ENCODE data around the gene CYP2D6. TPM values are rescaled to one million over a fixed set of nuclear protein-coding genes. Genes with fewer than 3 reads are reported as not detected.

The CYP2D6 gene
- total RNA-seq, 1 donor from 2014 or later, result 0.91 TPM

DNA sequence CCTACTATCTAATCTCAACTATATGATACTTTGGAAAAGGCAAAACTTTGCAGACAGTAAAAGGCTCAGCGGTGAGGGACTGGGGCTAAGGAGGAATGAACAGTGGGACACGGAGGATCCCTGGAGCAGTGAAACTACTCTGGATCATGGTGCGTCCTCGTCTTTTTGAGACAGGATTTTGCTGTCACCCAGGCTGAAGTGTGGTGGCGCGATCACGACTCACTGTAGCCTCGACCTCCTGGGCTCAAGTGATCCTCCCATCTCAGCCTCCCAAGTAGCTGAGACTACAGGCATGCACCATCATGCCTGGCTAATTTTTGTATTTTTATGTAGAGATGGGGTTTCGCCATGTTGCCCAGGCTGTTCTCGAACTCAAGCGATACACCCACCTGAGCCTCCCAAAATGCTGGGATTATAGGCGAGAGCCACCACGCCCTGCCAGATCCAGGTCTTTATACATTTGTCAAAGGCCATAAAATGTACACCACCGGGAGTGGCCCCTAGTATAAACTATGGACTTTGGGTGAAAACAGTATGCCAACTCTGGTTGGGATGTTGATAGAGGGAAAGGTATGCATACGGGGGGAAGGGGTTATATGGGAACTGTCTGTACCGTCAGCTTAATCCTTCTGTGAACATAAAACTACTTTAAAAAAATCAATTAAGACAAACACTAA lies 28.0 kb upstream of the CYP2D6 start:
- H3K9ac ChIP-seq (ENCODE audit: low read length), result no peak overlapping the region
- no peaks in the 10 kb centered on the region for H3K9me3 Mint-ChIP-seq (ENCODE audit: unreplicated experiment)
- H3K4me2 ChIP-seq (ENCODE audit: low read length), result no peak overlapping the region
- no peak overlapping the region for H3K4me3 Mint-ChIP-seq (ENCODE audit: unreplicated experiment)
- no peaks in the 10 kb centered on the region for H3K79me2 ChIP-seq (ENCODE audit: insufficient read depth, low read length)
- no peaks in the 10 kb centered on the region for H3K4me1 Mint-ChIP-seq (ENCODE audit: low read depth, unreplicated experiment)
- DNase-seq (ENCODE audit: low read depth) (no peak), FAIRE-seq (no peak)
- H3K27ac Mint-ChIP-seq (ENCODE audit: unreplicated experiment), result no peak overlapping the region
- H2AFZ ChIP-seq (ENCODE audit: low read depth, low read length), result no peak overlapping the region
- H3K36me3 Mint-ChIP-seq (ENCODE audit: low read depth, unreplicated experiment), result peaks cover 17% of the 10 kb centered on the region
- no peak overlapping the region for H3K4me3 ChIP-seq (ENCODE audit: insufficient read depth, low read depth, low read length)
- H3K27me3 ChIP-seq (ENCODE audit: insufficient read depth, low read length), result no peaks in the 10 kb centered on the region
- peaks cover 6% of the 10 kb centered on the region for H4K20me1 ChIP-seq (ENCODE audit: insufficient read depth, low read length)
- H3K9me3 ChIP-seq (ENCODE audit: insufficient read depth, low read depth, low read length), result no peaks in the 10 kb centered on the region
- no peak overlapping the region for H3K27ac ChIP-seq (ENCODE audit: low read depth, low read length)
- H3K4me1 ChIP-seq (ENCODE audit: insufficient read depth, low read length), result no peaks in the 10 kb centered on the region
- TF ChIP-seq, protein P1, sequence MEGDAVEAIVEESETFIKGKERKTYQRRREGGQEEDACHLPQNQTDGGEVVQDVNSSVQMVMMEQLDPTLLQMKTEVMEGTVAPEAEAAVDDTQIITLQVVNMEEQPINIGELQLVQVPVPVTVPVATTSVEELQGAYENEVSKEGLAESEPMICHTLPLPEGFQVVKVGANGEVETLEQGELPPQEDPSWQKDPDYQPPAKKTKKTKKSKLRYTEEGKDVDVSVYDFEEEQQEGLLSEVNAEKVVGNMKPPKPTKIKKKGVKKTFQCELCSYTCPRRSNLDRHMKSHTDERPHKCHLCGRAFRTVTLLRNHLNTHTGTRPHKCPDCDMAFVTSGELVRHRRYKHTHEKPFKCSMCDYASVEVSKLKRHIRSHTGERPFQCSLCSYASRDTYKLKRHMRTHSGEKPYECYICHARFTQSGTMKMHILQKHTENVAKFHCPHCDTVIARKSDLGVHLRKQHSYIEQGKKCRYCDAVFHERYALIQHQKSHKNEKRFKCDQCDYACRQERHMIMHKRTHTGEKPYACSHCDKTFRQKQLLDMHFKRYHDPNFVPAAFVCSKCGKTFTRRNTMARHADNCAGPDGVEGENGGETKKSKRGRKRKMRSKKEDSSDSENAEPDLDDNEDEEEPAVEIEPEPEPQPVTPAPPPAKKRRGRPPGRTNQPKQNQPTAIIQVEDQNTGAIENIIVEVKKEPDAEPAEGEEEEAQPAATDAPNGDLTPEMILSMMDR (IDR thresholded peaks at IDR 0.05; ENCODE audit: insufficient read depth, low read depth, low read length), result no peak
- TF ChIP-seq EZH2 (IDR thresholded peaks at IDR 0.05; ENCODE audit: insufficient read depth, low read length), result no peak
- no peaks in the 10 kb centered on the region for H3K36me3 ChIP-seq (ENCODE audit: insufficient read depth, low read length)
- H3K27me3 Mint-ChIP-seq (ENCODE audit: low read depth, unreplicated experiment), result no peaks in the 10 kb centered on the region

DNA sequence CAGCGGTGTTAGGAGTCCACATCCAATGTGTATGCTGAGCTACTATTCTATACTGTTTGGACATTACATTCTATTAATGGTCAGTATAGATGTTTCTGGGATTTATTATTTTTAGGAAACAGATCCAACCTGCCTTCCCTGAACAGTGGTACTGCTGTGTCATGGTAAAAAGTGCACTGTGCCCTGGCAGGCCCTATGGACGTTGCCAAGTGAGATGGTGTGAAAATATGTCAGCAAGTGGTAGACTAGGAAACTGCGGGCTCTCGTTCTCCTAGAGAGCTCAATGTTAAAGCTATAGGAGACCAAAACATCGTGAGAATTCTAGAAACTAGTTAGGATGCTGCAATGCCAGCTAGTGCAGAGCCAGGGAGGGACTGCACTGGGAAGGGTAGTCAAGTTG lies 26.0 kb upstream of the CYP2D6 start:
- Histone ChIP-seq H3K4me2 (ENCODE audit: low read length) (no peak overlapping the region), H4K20me1 (ENCODE audit: insufficient read depth, low read length) (no peaks in the 10 kb centered on the region), H3K4me3 (ENCODE audit: insufficient read depth, low read depth, low read length) (no peak overlapping the region), H3K9ac (ENCODE audit: low read length) (no peak overlapping the region), H3K36me3 (ENCODE audit: insufficient read depth, low read length) (no peaks in the 10 kb centered on the region), H3K9me3 (ENCODE audit: insufficient read depth, low read depth, low read length) (no peaks in the 10 kb centered on the region), H3K27ac (ENCODE audit: low read depth, low read length) (no peak overlapping the region), H2AFZ (ENCODE audit: low read depth, low read length) (no peak overlapping the region), H3K27me3 (ENCODE audit: insufficient read depth, low read length) (no peaks in the 10 kb centered on the region), H3K79me2 (ENCODE audit: insufficient read depth, low read length) (no peaks in the 10 kb centered on the region), H3K4me1 (ENCODE audit: insufficient read depth, low read length) (no peaks in the 10 kb centered on the region)
- Mint-ChIP-seq H3K4me1 (ENCODE audit: low read depth, unreplicated experiment) (no peaks in the 10 kb centered on the region), H3K36me3 (ENCODE audit: low read depth, unreplicated experiment) (peaks cover 19% of the 10 kb centered on the region), H3K9me3 (ENCODE audit: unreplicated experiment) (no peaks in the 10 kb centered on the region), H3K27ac (ENCODE audit: unreplicated experiment) (no peak overlapping the region), H3K4me3 (ENCODE audit: unreplicated experiment) (no peak overlapping the region), H3K27me3 (ENCODE audit: low read depth, unreplicated experiment) (peaks cover 3% of the 10 kb centered on the region)
- FAIRE-seq (no peak), DNase-seq (ENCODE audit: low read depth) (no peak)
- TF ChIP-seq, protein P1 (IDR thresholded peaks at IDR 0.05; ENCODE audit: insufficient read depth, low read depth, low read length), result no peak
- TF ChIP-seq EZH2 (IDR thresholded peaks at IDR 0.05; ENCODE audit: insufficient read depth, low read length), result no peak

DNA sequence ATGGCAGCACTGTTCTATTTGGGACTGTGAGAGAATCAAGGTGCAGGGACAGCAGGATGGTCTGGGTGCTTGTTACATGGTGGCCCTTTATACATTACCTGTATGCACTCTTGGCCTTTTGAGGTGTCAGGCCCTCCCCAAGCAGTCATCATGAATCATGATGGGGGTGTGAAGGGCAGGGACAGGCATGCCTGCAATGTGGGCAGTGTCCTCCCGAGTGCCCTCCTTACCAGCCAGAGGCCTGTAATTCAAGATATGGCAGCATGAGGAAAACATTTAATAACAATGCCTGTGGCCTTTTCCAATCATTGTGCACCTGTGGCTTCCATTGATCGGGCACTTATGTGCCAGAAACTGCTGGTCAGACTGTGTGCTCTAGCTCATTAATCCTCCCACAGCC lies 25.5 kb upstream of the CYP2D6 start:
- H3K4me2 ChIP-seq (ENCODE audit: low read length), result no peak overlapping the region
- Mint-ChIP-seq H3K36me3 (ENCODE audit: low read depth, unreplicated experiment) (peaks cover 21% of the 10 kb centered on the region), H3K4me3 (ENCODE audit: unreplicated experiment) (no peak overlapping the region), H3K9me3 (ENCODE audit: unreplicated experiment) (no peaks in the 10 kb centered on the region), H3K27me3 (ENCODE audit: low read depth, unreplicated experiment) (peaks cover 3% of the 10 kb centered on the region), H3K27ac (ENCODE audit: unreplicated experiment) (no peak overlapping the region), H3K4me1 (ENCODE audit: low read depth, unreplicated experiment) (no peaks in the 10 kb centered on the region)
- no peak overlapping the region for H3K9ac ChIP-seq (ENCODE audit: low read length)
- H3K4me3 ChIP-seq (ENCODE audit: insufficient read depth, low read depth, low read length), result no peak overlapping the region
- no peaks in the 10 kb centered on the region for H3K27me3 ChIP-seq (ENCODE audit: insufficient read depth, low read length)
- H2AFZ ChIP-seq (ENCODE audit: low read depth, low read length), result no peak overlapping the region
- DNase-seq (ENCODE audit: low read depth) (no peak), FAIRE-seq (no peak)
- no peak for TF ChIP-seq EZH2 (IDR thresholded peaks at IDR 0.05; ENCODE audit: insufficient read depth, low read length)
- TF ChIP-seq, protein P1 (IDR thresholded peaks at IDR 0.05; ENCODE audit: insufficient read depth, low read depth, low read length), result no peak
- no peaks in the 10 kb centered on the region for H3K4me1 ChIP-seq (ENCODE audit: insufficient read depth, low read length)
- no peaks in the 10 kb centered on the region for H3K36me3 ChIP-seq (ENCODE audit: insufficient read depth, low read length)
- H3K79me2 ChIP-seq (ENCODE audit: insufficient read depth, low read length), result no peaks in the 10 kb centered on the region
- no peaks in the 10 kb centered on the region for H3K9me3 ChIP-seq (ENCODE audit: insufficient read depth, low read depth, low read length)
- no peak overlapping the region for H3K27ac ChIP-seq (ENCODE audit: low read depth, low read length)
- no peaks in the 10 kb centered on the region for H4K20me1 ChIP-seq (ENCODE audit: insufficient read depth, low read length)

Measured in astrocyte (in vitro differentiated cells and primary cell).